Small intestine (tissue), 7 donors: ENCODE measurements around the gene GRIK5. TPM values are rescaled to one million over a fixed set of nuclear protein-coding genes. Genes with fewer than 3 reads are reported as not detected.
A peak's percentile ranks its signal among the peaks of the same experiment; 100 is the strongest.

Experiments
- DNase-seq, 2 donors: peaks; one replicate each; pipeline versions ENCODE4 v3.0.0 to v3.0.0-alpha.2; 2013
- FAIRE-seq: peaks from 2 replicates; lab custom pipeline; 2012; peaks lifted over from hg19 to GRCh38; lab: Jason Lieb, UNC
- H3K27ac ChIP-seq, 3 donors: one replicate each; pipeline ENCODE4 v1.5.1; 2013; ENCODE audit warnings: low read length in 2 of 3, mild to moderate bottlenecking in 2 of 3, control low read depth in 1 of 3, inconsistent platforms in 1 of 3, low read depth in 1 of 3, moderate library complexity in 1 of 3
- H3K27me3 ChIP-seq, 3 donors: one replicate each; pipeline ENCODE4 v1.6.1; 2013; ENCODE audit warnings: low read length in 3 of 3, inconsistent platforms in 1 of 3; ENCODE audit not compliant: control insufficient read depth in 3 of 3, insufficient read depth in 3 of 3
- H3K36me3 ChIP-seq, 3 donors: one replicate each; pipeline ENCODE4 v1.6.1; 2013; ENCODE audit warnings: low read length in 3 of 3, inconsistent platforms in 1 of 3, low read depth in 1 of 3, mild to moderate bottlenecking in 1 of 3, moderate library complexity in 1 of 3; ENCODE audit not compliant: control insufficient read depth in 3 of 3, insufficient read depth in 2 of 3
- H3K4me1 ChIP-seq, 3 donors: one replicate each; pipeline ENCODE4 v1.6.1; 2013; ENCODE audit warnings: low read length in 2 of 3, inconsistent platforms in 1 of 3, low read depth in 1 of 3, mild to moderate bottlenecking in 1 of 3, moderate library complexity in 1 of 3; ENCODE audit not compliant: control insufficient read depth in 3 of 3, insufficient read depth in 2 of 3
- H3K4me3 ChIP-seq, 3 donors: one replicate each; pipeline ENCODE4 v1.5.1; 2013; ENCODE audit warnings: low read length in 3 of 3, control low read depth in 1 of 3, inconsistent platforms in 1 of 3, low read depth in 1 of 3, mild to moderate bottlenecking in 1 of 3, moderate library complexity in 1 of 3
- H3K9me3 ChIP-seq, 2 donors: one replicate each; pipeline ENCODE4 v1.6.1; 2013; ENCODE audit warnings: low read depth in 1 of 2, low read length in 1 of 2; ENCODE audit not compliant: control insufficient read depth in 2 of 2, insufficient read depth in 1 of 2
- WGBS, 3 donors: extraction: QIAGEN DNeasy Blood & Tissue Kit; methylation state at CpG; one replicate each; pipeline ENCODE4 v1.1.7; 2013; 5-methylcytosine and 5-hydroxymethylcytosine counted together
- polyA plus RNA-seq, 4 donors: library from polyadenylated mRNA; stranded (reverse) in 3 of 4; unstranded in 1 of 4; fragments of 200-250 nt in 3 of 4; fragments of 120-200 nt in 1 of 4; gene quantifications; one replicate each; pipeline versions ENCODE4 v1.2.1 to v1.2.3, GENCODE V29; 2013
- donor health status: healthy with polysubstance abuse.
- donor health status: control.
- donor health status: control.
- donor health status: Bipolar disorder and iron deficiency.
- donor health status: healthy.

The GRIK5 gene
- polyA plus RNA-seq, 4 donors, result 0.27 to 1.6 (median 0.68) TPM; not detected in 1

DNA sequence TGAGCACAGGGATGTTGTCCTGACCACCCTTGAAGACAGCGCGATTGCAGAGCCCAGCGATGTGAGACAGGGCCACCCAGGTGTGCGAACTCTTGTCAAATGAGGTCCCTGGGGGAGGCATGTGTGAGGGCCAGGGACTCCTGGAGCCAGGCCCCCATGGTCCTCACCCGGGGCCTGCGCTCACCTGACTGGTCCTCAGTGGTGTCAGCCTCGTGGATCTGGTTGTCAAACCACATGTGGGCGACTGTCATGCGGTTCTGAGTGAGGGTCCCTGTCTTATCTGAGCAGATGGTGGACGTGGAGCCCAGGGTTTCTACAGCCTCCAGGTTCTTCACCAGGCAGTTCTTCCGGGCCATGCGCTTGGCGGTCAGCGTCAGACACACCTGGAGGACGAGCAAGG is 88.3 kb downstream of the GRIK5 start:
- DNase-seq (no peak), FAIRE-seq (no peak)
- H3K27me3 ChIP-seq, result no peaks in the 10 kb centered on the region
- WGBS, 3 donors, result 78 to 83% (median 79%) methylated on average over 15 of the region's 15 CpGs
- no peaks in the 10 kb centered on the region for H3K4me1 ChIP-seq
- H3K27ac ChIP-seq, result no peak overlapping the region
- no peak overlapping the region for H3K4me3 ChIP-seq
- no peaks in the 10 kb centered on the region for H3K9me3 ChIP-seq
- no peaks in the 10 kb centered on the region for H3K36me3 ChIP-seq

DNA sequence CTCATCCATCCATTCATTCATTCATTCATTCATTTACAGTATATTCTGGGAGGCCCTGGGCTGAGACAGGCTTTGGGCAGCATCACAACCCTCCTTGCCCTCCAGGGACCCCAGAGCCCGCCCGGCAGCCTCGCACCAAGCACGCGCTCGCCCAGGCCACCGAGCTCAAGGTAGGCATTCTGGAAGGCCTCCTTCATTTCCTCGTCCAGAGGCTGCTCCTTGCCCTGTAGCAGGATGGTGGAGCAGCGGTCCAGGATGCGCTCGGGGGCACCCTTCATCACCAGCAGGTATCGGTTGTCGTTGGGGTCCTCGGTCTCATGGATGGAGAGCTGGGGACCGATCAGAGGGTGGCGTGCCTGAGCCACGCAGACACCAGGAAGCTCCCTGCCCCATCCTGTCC is 91.5 kb downstream of the GRIK5 start:
- H3K4me3 ChIP-seq, result no peak overlapping the region
- 85 to 91% (median 89%) methylated on average over 16 to 17 of the region's 17 CpGs for WGBS, 3 donors
- no peaks in the 10 kb centered on the region for H3K4me1 ChIP-seq
- H3K9me3 ChIP-seq, result no peaks in the 10 kb centered on the region
- no peaks in the 10 kb centered on the region for H3K27me3 ChIP-seq
- no peak overlapping the region for H3K27ac ChIP-seq
- no peak for FAIRE-seq
- H3K36me3 ChIP-seq, result no peaks in the 10 kb centered on the region
- no peak for DNase-seq

- Histone ChIP-seq H3K4me1 (no peaks in the 10 kb centered on the region), H3K9me3 (no peaks in the 10 kb centered on the region), H3K27me3 (no peaks in the 10 kb centered on the region), H3K27ac (no peak overlapping the region), H3K4me3 (no peak overlapping the region), H3K36me3 (no peaks in the 10 kb centered on the region)
- 80 to 84% (median 83%) methylated on average over 22 of the region's 22 CpGs for whole genome bisulfite sequencing, 3 donors
- DNase-seq (no peak), FAIRE-seq (no peak)
Observed at GRCh38 chr19:41977916-41978315, 92.1 kb downstream of the GRIK5 start.

DNA sequence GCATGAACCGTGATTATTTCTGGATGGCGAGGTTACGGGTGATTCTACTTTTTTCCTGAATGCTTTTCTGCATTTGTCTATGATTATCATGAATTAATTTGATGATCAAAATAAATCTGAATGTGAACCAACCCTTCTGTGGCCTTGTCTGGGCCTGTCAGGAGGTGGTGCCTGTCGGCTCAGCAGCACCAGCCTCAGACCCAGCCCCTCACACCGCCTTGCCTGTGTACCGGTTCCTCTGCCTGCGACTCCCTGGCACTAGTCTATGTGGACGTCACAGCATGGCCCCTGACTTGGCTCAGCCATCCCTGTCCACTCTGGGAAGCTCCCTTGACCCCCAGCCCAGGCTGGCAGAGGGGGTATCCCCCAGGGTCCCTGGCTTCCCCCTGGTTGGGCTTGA is 95.4 kb downstream of the GRIK5 start:
- H3K27me3 ChIP-seq, result no peaks in the 10 kb centered on the region
- no peaks in the 10 kb centered on the region for H3K9me3 ChIP-seq
- H3K4me1 ChIP-seq, result no peaks in the 10 kb centered on the region
- WGBS, 3 donors, result 78 to 80% (median 78%) methylated on average over 8 of the region's 8 CpGs
- DNase-seq, result no peak
- H3K27ac ChIP-seq, result no peak overlapping the region
- FAIRE-seq, result no peak
- H3K4me3 ChIP-seq, result no peak overlapping the region
- H3K36me3 ChIP-seq, result no peaks in the 10 kb centered on the region

- no peak for FAIRE-seq
- Histone ChIP-seq H3K36me3 (no peaks in the 10 kb centered on the region), H3K27ac (no peak overlapping the region), H3K4me1 (peaks cover 0 to 11% (median 0%) of the 10 kb centered on the region in 3 donors), H3K9me3 (no peaks in the 10 kb centered on the region), H3K27me3 (no peaks in the 10 kb centered on the region), H3K4me3 (no peak overlapping the region)
- 80 to 86% (median 80%) methylated on average over 11 of the region's 11 CpGs for WGBS, 3 donors
- no peak for DNase-seq
Observed at GRCh38 chr19:41971363-41971762, 98.6 kb downstream of the GRIK5 start.

DNA sequence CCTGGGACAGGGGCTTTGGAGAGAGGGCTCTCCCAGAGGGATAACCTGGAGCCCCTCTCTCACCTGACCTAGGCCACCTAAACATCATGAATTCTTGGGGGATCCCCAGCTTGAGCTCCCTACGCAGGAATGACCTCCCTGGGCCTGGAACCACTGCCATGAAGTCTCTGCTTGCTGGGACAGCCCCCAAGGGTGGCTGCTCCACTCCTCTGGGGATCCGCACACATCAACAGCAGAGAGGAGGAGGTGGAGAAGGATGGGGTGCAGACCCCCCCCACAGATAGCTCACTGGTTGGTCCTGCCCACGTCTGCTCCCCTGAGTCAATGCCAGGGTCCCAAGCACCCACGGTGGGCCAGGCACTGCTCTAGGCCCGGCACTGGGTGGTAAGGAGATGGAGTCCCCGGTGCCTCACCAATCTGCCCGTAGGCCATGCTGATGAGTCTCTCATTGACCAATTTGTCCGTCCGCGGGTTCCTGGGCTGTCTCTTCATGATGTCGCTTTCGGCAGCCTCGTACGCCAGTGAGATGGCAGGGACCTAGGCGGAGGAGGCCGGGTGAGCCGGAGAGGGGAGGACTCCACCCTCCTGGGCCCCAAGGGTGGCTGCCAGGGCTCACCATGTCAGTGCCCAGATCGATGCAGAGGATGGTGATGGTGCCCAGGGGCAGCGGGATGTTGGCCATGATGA is 100.1 kb downstream of the GRIK5 start:
- Histone ChIP-seq H3K9me3 (no peaks in the 10 kb centered on the region), H3K4me3 (no peak overlapping the region), H3K4me1 (peaks cover 0 to 11% (median 0%) of the 10 kb centered on the region in 3 donors), H3K27ac (no peak overlapping the region), H3K36me3 (no peaks in the 10 kb centered on the region), H3K27me3 (no peaks in the 10 kb centered on the region)
- WGBS, 3 donors, result 91 to 95% (median 93%) methylated on average over 19 of the region's 19 CpGs
- DNase-seq (no peak), FAIRE-seq (no peak)

GRCh38 chr19:41968751-41969595 is 101.0 kb downstream of the GRIK5 start:
- Histone ChIP-seq H3K9me3 (no peaks in the 10 kb centered on the region), H3K36me3 (no peaks in the 10 kb centered on the region), H3K4me1 (peaks cover 0 to 11% (median 0%) of the 10 kb centered on the region in 3 donors), H3K4me3 (no peak overlapping the region), H3K27ac (no peak overlapping the region), H3K27me3 (no peaks in the 10 kb centered on the region)
- no peak for FAIRE-seq
- WGBS, 3 donors, result 64 to 74% (median 64%) methylated on average over 28 of the region's 28 CpGs
- DNase-seq, result peak; percentile 21 to 84

DNA sequence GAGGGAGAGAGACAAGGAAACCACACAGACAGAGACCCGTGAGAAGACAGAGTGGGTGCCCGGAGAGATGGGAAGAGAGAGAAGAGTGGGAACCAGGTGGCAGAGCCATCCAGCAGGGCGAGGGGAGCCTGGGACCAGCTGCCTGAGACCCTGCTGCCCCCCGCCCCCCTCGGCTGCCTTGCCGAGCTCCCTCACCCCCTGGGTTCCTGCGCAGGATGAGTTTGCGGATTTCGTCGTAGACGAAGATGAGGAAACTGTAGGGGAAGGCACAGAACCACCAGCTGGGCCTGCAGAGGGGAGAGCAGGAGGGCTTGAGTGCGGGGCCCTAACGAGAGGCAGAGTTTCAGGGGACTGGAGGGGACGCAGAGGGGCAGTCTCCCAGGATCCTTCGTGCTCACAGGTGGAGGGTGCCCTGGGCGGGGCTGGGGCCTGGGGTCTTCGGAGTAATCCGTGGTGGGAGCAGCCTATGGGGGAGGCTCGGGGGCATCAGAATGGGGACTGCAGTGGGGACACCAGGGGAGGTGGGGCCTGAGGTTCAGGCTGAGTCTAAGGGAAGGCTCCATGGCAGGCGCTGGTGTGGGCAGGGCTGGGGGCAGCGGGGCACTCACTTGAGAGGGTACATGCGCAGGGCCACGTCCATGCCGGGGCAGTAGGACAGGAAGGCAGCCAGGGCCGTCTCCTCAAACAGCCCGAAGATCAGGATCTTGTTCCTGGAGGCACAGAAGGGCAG is 102.8 kb downstream of the GRIK5 start:
- peaks cover 0 to 11% (median 0%) of the 10 kb centered on the region in 3 donors for H3K4me1 ChIP-seq
- H3K27ac ChIP-seq, result no peak overlapping the region
- no peak for DNase-seq
- H3K4me3 ChIP-seq, result no peak overlapping the region
- no peaks in the 10 kb centered on the region for H3K27me3 ChIP-seq
- 67 to 73% (median 69%) methylated on average over 26 of the region's 26 CpGs for WGBS, 3 donors
- H3K36me3 ChIP-seq, result no peaks in the 10 kb centered on the region
- no peaks in the 10 kb centered on the region for H3K9me3 ChIP-seq
- FAIRE-seq, result no peak
